Measurements from ENCODE around the gene ZDBF2.
"Not testable (repeated sequence)": the region's sequence is repeated elsewhere in the genome, so short reads cannot be mapped to it uniquely, and the experiment has no call there.

ZDBF2 gene

GRCh38 chr2:206323486-206323885, 49.0 kb downstream of the ZDBF2 start:
- TF ChIP-seq GATA1 (IDR thresholded peaks at IDR 0.05; ENCODE audit: low read depth, low read length) (no peak), POLR2A (IDR thresholded peaks at IDR 0.05; ENCODE audit: low read length) (no peak)
- DNase-seq = no peak

DNA sequence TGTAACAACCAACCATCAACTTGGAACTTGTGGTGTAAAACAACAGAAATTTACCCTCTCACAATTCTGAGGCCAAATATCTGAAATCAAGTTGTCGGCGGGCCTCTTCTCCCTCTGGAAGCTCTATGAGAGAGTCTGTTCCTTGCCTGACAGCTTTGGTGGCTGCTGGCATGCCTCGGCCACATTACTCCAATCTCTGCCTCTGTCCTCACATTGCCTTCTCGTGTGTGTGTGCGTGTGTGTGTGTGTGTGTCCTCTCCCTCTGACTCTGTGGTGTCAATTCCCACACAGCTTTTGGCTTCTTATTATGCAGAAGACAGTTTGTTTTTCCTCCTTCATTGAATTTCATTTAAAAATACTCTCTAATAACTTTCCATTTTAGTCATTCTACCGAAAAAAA, 50.4 kb downstream of the ZDBF2 start:
- DNase-seq = no peak
- TF ChIP-seq POLR2A (IDR thresholded peaks at IDR 0.05; ENCODE audit: low read length) (no peak), GATA1 (IDR thresholded peaks at IDR 0.05; ENCODE audit: low read depth, low read length) (no peak)

GRCh38 chr2:206328974-206329373, 54.5 kb downstream of the ZDBF2 start:
- no peak for DNase-seq
- no peak for TF ChIP-seq POLR2A (IDR thresholded peaks at IDR 0.05; ENCODE audit: low read length)

DNA sequence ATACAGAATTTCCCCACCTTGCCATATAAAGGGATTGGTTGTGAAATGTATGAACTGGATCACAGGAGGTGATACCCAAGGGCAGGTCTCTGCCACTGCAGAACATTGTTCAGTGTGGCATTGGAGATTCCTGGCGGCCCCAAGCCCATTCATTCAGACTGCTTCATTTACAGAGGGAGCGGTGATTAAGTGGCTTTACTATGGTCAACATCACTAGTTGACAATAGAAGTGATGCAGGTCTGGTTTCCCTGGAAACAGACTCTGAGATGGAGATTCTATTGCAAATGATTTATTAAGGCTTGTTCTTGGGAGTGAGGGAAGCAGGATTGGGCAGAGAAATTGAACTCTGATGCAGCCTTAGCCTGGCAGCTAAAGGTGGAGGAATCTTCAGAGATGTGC, 62.4 kb downstream of the ZDBF2 start:
- no peak for DNase-seq
- TF ChIP-seq GATA1 (IDR thresholded peaks at IDR 0.05; ENCODE audit: low read depth, low read length) (no peak), POLR2A (IDR thresholded peaks at IDR 0.05; ENCODE audit: low read length) (no peak)

GRCh38 chr2:206337956-206338355, 63.5 kb downstream of the ZDBF2 start:
- no peak for TF ChIP-seq POLR2A (IDR thresholded peaks at IDR 0.05; ENCODE audit: low read length)
- no peak for TF ChIP-seq GATA1 (IDR thresholded peaks at IDR 0.05; ENCODE audit: low read depth, low read length)
- no peak for DNase-seq

- DNase-seq = no peak
- TF ChIP-seq POLR2A (IDR thresholded peaks at IDR 0.05; ENCODE audit: low read length) (no peak), GATA1 (IDR thresholded peaks at IDR 0.05; ENCODE audit: low read depth, low read length) (no peak)
These were observed 66.9 kb downstream of the ZDBF2 start for GRCh38 chr2:206341396-206341795.

GRCh38 chr2:206343144-206343543, 68.7 kb downstream of the ZDBF2 start:
- TF ChIP-seq POLR2A (IDR thresholded peaks at IDR 0.05; ENCODE audit: low read length) (no peak), GATA1 (IDR thresholded peaks at IDR 0.05; ENCODE audit: low read depth, low read length) (no peak)
- no peak for DNase-seq

DNA sequence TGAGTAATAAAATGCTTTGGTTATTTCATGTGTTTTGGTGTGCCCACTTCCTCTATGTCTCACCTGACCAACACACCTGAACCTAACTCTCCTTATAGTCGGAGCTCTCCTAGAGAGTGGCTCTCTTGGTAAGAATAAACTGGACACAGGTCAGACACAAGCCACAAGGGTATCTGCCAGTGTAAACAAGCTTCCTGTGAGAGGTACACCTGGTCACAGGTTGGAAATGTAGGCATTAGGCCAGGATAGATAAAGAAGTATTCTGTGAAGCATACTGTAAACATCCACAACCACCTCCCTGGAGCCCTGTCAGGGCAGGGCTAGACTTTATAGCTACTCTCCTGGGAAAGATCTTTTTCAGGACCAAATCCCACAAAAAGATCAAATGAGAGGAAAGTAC, 69.4 kb downstream of the ZDBF2 start:
- no peak for DNase-seq
- TF ChIP-seq POLR2A (IDR thresholded peaks at IDR 0.05; ENCODE audit: low read length) = no peak

DNA sequence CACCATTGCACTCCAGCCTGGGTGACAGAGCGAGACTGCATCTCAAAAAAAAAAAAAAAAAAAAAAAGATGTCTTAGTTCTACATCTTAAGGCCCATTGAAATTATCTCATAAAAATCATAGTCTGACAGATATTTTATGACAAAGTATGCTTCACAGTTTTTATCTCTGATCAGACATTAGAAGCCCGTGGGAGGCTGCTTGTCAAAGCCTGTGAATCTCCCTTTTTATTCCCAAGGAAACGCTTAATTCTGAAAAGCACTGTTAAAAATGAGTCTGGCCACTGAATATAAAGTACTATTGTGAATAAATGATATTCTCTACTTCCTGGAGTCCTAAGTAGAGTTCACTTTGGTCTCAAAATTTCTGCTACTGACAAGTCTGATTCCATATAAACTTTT, 71.1 kb downstream of the ZDBF2 start:
- TF ChIP-seq POLR2A (IDR thresholded peaks at IDR 0.05; ENCODE audit: low read length) = no peak
- TF ChIP-seq GATA1 (IDR thresholded peaks at IDR 0.05; ENCODE audit: low read depth, low read length) = no peak

GRCh38 chr2:206349375-206349774, 74.9 kb downstream of the ZDBF2 start:
- DNase-seq = no peak
- TF ChIP-seq GATA1 (IDR thresholded peaks at IDR 0.05; ENCODE audit: low read depth, low read length) (no peak), POLR2A (IDR thresholded peaks at IDR 0.05; ENCODE audit: low read length) (no peak)

More for the DNA sequence above, 71.1 kb downstream of the ZDBF2 start:
- no peak for DNase-seq

DNA sequence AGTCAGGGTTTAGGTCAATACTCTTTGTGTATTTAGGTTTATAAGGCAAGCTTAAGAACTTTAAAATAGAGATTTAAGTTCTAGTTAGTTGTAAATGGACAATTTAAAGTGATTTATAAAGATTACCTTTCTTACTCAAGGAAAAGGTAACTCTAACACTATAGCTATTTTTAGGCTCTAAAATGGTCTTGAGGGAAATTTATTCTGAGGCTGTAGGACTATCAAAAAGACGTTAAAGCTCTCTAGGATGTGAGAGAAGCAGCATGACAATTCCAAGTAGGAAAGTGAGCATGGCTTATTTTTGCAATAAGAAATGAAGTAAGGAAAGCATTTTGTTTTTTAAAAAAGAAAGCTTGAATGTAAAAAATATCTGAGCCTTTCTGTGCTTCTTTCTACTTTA, 78.1 kb downstream of the ZDBF2 start:
- TF ChIP-seq GATA1 (IDR thresholded peaks at IDR 0.05; ENCODE audit: low read depth, low read length) (no peak), POLR2A (IDR thresholded peaks at IDR 0.05; ENCODE audit: low read length) (no peak)
- DNase-seq = no peak

- no peak for TF ChIP-seq POLR2A (IDR thresholded peaks at IDR 0.05; ENCODE audit: low read length)
- DNase-seq = no peak
These were observed 79.2 kb downstream of the ZDBF2 start for GRCh38 chr2:206353685-206354084.

DNA sequence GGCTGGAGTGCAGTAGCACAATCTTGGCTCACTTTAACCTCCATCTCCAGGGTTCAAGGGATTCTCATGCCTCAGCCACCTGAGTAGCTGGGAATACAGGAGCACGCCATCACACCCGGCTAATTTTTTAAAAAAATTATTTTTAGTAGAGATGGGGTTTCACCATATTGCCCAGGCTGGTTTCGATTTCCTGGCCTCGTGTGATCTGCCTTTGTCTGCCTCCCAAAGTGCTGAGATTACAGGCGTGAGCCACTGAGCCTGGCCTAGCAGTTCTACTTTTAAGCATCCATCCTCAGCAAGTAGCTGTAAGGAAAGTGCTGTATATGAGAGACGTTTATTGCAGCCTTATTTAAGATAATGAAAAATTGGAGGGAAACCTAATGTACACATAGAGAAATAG, 79.7 kb downstream of the ZDBF2 start:
- DNase-seq = no peak
- no peak for TF ChIP-seq POLR2A (IDR thresholded peaks at IDR 0.05; ENCODE audit: low read length)
- TF ChIP-seq GATA1 (IDR thresholded peaks at IDR 0.05; ENCODE audit: low read depth, low read length) = no peak

- DNase-seq = not testable (repeated sequence)
These were observed 82.4 kb downstream of the ZDBF2 start for GRCh38 chr2:206356840-206357239.

DNA sequence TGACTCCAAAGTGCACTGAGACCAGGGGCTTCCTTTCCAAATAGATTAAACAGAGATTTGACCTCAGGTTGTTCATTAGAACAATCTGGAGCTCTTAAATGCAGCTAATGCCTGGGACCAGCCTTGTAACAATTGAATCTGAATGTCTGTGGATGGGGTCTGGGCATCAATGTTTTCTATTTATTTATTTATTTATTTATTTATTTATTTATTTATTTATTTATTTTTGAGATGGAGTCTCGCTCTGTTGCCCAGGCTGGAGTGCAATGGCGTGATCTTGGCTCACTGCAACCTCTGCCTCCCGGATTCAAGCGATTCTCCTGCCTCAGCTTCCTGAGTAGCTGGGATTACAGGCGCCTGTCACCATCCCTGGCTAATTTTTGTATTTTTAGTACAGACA, 86.4 kb downstream of the ZDBF2 start:
- DNase-seq = not testable (repeated sequence)

- TF ChIP-seq POLR2A (IDR thresholded peaks at IDR 0.05; ENCODE audit: low read length) = no peak
- TF ChIP-seq GATA1 (IDR thresholded peaks at IDR 0.05; ENCODE audit: low read depth, low read length) = no peak
- no peak for DNase-seq
These were observed 87.1 kb downstream of the ZDBF2 start for GRCh38 chr2:206361407-206362045.
